HFF-Myc (cell line): ENCODE results near the gene GPN3.

Experiments used
- DNase-seq: peaks from one replicate; pipeline ENCODE4 v3.0.0-alpha.2; 2011; ENCODE audit warnings: low read depth; ENCODE audit errors: extremely low read depth
- H3K4me3 ChIP-seq: replicated peaks from 2 replicates; pipeline ENCODE4 v1.5.1; 2011; ENCODE audit warnings: low read depth, mild to moderate bottlenecking, control low read depth, low read length
- TF ChIP-seq, protein P1 (sequence below): IDR thresholded peaks from 2 replicates; pipeline ENCODE4 v1.5.1; 2012; ENCODE audit warnings: mild to moderate bottlenecking, low read depth, low read length, control low read depth; ENCODE audit errors: missing control alignments

The GPN3 gene

DNA sequence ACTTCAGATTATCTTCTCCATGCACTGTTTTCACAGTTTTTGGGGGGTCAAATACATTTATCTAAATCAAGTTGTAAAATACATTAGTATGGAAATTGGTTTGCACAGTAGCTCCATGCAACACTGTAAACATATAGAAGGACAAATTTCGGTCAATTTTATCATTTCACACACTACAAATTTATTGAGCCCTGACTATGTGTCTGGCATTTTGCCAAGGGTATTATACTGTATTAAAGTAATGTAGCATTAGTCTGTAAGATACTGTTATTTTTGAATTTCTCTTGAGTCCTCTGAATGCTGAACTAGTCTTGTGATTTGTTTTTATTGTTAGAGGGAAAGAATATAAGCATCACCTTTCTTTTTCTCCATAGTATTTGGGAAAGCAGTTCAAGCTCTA, 35.4 kb upstream of the GPN3 start:
- H3K4me3 ChIP-seq = no peak overlapping the region
- no peak for DNase-seq
- TF ChIP-seq, protein P1, sequence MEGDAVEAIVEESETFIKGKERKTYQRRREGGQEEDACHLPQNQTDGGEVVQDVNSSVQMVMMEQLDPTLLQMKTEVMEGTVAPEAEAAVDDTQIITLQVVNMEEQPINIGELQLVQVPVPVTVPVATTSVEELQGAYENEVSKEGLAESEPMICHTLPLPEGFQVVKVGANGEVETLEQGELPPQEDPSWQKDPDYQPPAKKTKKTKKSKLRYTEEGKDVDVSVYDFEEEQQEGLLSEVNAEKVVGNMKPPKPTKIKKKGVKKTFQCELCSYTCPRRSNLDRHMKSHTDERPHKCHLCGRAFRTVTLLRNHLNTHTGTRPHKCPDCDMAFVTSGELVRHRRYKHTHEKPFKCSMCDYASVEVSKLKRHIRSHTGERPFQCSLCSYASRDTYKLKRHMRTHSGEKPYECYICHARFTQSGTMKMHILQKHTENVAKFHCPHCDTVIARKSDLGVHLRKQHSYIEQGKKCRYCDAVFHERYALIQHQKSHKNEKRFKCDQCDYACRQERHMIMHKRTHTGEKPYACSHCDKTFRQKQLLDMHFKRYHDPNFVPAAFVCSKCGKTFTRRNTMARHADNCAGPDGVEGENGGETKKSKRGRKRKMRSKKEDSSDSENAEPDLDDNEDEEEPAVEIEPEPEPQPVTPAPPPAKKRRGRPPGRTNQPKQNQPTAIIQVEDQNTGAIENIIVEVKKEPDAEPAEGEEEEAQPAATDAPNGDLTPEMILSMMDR = no peak

DNA sequence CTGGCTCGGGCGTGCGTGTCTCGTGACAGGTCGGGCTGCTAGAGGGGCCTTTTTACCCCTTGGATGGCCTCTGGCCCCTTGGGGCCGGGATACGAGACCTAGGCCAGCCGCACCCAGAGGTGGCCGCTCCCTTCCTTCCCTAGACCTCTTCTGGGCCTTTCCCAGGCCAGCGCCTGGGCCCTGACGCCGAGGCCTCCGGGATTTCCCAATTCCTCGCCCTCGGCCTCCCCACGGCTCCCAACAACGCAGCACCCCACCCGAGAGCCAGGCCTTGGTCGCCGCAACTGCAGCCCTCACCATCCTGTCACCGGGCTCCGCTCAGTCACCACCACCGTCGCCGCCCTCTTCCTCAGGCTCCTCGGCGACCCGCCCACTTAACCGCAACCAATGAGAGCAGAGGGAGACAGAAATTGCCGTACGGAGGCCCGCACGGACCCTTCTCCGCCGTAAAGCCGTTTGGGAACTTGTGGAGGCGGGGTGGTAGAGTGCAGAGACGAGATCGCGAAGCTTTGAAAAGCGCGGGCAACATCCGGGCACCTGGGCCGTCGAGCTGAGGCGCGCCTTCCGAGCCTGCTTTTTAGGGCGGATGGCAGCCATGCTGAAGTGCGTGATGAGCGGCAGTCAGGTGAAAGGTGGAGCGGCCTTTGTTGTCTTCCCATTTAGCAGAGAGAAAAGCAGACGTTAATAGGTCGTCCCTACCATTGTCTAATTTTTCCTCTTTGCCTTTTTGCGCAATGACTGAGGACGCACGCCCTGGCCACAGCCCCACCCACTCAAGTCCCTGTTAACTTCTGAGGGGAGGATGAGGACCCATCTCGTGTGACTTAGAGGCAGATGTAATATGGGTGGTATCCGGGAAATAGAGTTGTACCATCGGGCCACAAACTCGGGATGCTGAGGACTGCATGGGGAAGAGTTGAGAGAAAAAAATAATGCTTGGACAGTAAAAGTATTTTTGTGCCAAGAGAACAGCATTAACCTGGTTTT, 34.0 kb upstream of the GPN3 start, which contains the start of the genes RAD9B and VPS29:
TSS of gene RAD9B (plus strand) at position 580 of the 987 bp plus-strand sequence. CDS start at position 587, 7 bp downstream.
TSS of gene VPS29 (minus strand) at position 360 of the 987 bp plus-strand sequence. CDS start at position 300, 60 bp downstream.
- TF ChIP-seq, protein P1 = no peak
- DNase-seq = peak; percentile 95
- peak within 1 kb of the TSS; percentile 89 for H3K4me3 ChIP-seq

DNA sequence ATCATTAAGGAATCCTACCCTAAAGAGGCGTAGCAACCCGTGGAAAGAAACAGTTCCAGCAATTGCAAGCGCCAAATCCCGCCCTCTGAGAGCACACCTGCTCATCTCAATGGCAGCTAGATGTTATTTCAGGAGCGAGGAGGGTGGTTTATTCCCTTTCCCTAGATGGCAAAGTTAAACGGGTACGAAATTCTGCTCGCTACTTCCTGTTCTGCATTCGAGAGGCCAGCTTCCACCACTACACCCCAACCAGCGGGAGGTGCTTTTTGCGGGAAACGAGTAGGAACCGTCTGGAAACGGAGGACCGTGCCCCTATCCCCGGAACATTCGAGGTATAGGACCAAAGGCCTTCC, 33.3 kb upstream of the GPN3 start:
- H3K4me3 ChIP-seq = peak overlapping the region; percentile 89
- TF ChIP-seq, protein P1 = peak; percentile 9
- DNase-seq = peak; percentile 12

DNA sequence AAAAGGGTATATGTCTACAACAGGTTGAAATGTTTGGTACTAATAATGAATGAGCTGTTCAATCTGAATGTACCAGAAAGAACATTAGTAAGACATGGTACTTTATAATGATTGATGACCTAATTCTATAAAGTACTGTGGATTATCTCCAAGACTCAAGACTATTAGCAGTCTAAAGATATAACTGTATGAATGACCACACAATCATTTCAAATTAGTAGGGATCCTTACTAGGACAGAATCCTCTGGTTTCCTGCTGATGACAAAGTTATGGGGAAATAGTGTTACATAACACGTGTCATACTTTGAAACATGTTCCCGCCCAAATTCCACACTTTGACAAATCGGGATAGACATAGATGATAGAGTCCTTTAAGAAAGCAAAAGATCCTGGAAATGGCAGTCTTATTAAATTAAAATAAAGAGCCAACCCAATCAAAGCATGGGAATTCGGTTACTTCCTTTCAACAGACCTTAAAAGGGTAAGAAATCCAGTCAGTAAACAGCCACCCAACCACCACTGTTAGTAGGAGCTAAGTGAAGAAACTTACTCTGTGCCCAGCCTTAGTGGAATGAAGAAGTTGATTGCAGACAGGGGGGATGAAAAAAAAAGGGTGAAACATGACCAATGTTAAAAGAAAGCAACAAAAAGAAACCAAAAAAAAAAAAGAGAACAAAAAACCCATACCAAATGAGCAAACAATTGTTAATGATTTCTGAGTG, 31.1 kb upstream of the GPN3 start:
- DNase-seq = no peak
- H3K4me3 ChIP-seq = no peak overlapping the region
- TF ChIP-seq, protein P1 = no peak

DNA sequence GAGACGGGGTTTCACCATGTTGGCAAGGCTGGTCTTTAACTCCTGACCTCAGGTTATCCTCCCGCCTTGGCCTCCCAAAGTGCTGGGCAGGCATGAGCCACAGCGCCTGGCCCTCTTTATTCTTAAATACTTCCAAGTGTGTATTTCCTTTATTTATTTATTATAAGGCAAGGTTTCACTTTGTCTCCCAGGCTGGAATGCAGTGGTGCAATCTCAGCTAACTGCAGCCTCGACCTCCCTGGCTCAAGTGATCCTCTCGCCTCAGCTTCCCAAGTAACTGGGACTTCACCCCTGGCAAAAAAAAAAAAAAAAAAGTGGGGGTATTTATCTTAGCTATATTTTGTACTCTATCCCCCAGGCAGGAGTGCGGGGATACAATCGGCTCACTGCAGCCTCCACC, 7.4 kb upstream of the GPN3 start:
- TF ChIP-seq, protein P1 = no peak
- no peak overlapping the region for H3K4me3 ChIP-seq
- no peak for DNase-seq

DNA sequence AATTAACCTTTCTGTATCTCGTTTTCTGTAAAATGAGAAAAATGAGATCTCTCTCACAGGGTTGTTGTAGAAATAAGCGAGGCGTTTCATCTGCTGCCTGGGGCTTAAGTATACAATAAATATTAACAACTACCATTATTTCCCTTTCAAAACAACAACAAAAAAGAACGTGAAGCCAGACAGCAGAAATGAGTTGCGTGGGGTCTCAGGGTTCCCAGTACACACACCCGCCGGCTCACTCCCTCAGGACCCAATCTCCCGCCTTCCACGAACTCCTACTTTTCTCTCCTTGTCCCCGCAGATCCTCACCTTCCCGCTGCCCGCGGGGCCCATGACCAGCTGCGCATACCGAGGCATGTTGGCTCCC, 227 bp downstream of the GPN3 start:
- H3K4me3 ChIP-seq = peak overlapping the region; percentile 73
- no peak for DNase-seq
- TF ChIP-seq, protein P1 = no peak
